GM12878 (cell line): ENCODE data around the gene SLC1A1. TPM values are rescaled to one million over a fixed set of nuclear protein-coding genes. Genes with fewer than 3 reads are reported as not detected.

Experiments
- ATAC-seq: fragments of 200-7000 bp; cut with Tn5 transposase; 3 replicates; pipeline ENCODE4 v1.9.1; 2020; ENCODE audit warnings: mild to moderate bottlenecking, moderate library complexity
- BruUV-seq: library from RNA; stranded (reverse); fragments of 400-500 nt; replicated peaks from 2 replicates; lab custom pipeline; 2021; lab: Mats Ljungman, UMichigan
- CTCF ChIA-PET: fragments of 300-600 bp; sonication (Branson Sonifier 250); formaldehyde crosslinking; extraction: SDS; loops from one replicate; lab custom pipeline; 2021; ENCODE audit warnings: inconsistent platforms; lab: Yijun Ruan, JAX
- POLR2A ChIA-PET: fragments of 350-600 bp; formaldehyde crosslinking; extraction: SDS; loops from one replicate; lab custom pipeline; 2021; ENCODE audit warnings: inconsistent platforms; lab: Charles Lee
- RAD21 ChIA-PET: fragments of 300-600 bp; sonication (Branson Sonifier 250); formaldehyde crosslinking; loops from one replicate; lab custom pipeline; 2023; ENCODE audit warnings: antibody characterized with exemption; ENCODE audit not compliant: unreplicated experiment; lab: Charles Lee
- SMC1A ChIA-PET: fragments of 300-600 bp; sonication (Branson Sonifier 250); formaldehyde crosslinking; loops from one replicate; lab custom pipeline; 2023; ENCODE audit not compliant: unreplicated experiment, uncharacterized antibody; lab: Charles Lee
- DNase-seq: peaks from one replicate; pipeline ENCODE4 v3.0.0-alpha.2; 2011; ENCODE audit warnings: low read depth, low spot score
- FAIRE-seq: peaks from 3 replicates; lab custom pipeline; 2011; peaks lifted over from hg19 to GRCh38; lab: Jason Lieb, UNC
- H2AFZ ChIP-seq: 2 replicates; pipeline ENCODE4 v1.6.0; 2011; ENCODE audit warnings: low read depth, low read length, control low read depth; ENCODE audit not compliant: control insufficient read depth
- H3K27ac ChIP-seq: 2 replicates; pipeline ENCODE4 v1.5.1; 2011; ENCODE audit warnings: control low read depth; ENCODE audit not compliant: control insufficient read depth, insufficient read depth
- H3K27me3 ChIP-seq, 2 experiments: replicated peaks in 1 of 2; 2 replicates each; pipeline versions ENCODE4 v1.6.0 to v1.6.1; 2011; ENCODE audit warnings: low read length in 1 of 2; ENCODE audit not compliant: control insufficient read depth in 2 of 2, insufficient read depth in 2 of 2
- H3K36me3 ChIP-seq, 2 experiments: 2 replicates each; pipeline ENCODE4 v1.5.1; 2011; ENCODE audit warnings: low read length in 1 of 2; ENCODE audit not compliant: control insufficient read depth in 2 of 2, insufficient read depth in 2 of 2
- H3K4me1 ChIP-seq: 2 replicates; pipeline ENCODE4 v1.6.1; 2011; ENCODE audit warnings: mild to moderate bottlenecking, low read length, moderate library complexity, mixed read lengths; ENCODE audit not compliant: control insufficient read depth, insufficient read depth
- H3K4me2 ChIP-seq: 2 replicates; pipeline ENCODE4 v1.6.0; 2011; ENCODE audit warnings: control low read depth; ENCODE audit not compliant: control insufficient read depth, insufficient read depth
- H3K4me3 ChIP-seq: fragments of 200-600 bp; sonication (generic); 2 replicates; pipeline ENCODE4 v1.5.1; 2016
- H3K79me2 ChIP-seq: 2 replicates; pipeline ENCODE4 v1.6.0; 2011; ENCODE audit warnings: low read length; ENCODE audit not compliant: control insufficient read depth, insufficient read depth
- H3K9ac ChIP-seq: 2 replicates; pipeline ENCODE4 v1.8.0; 2011; ENCODE audit warnings: low read length, control low read depth, mixed read lengths; ENCODE audit not compliant: control insufficient read depth, insufficient read depth
- H3K9me3 ChIP-seq: replicated peaks from 3 replicates; pipeline ENCODE4 v1.5.1; 2011; ENCODE audit warnings: mild to moderate bottlenecking, low read length; ENCODE audit not compliant: control insufficient read depth, insufficient read depth
- H4K20me1 ChIP-seq: 2 replicates; pipeline ENCODE4 v1.6.0; 2011; ENCODE audit not compliant: control insufficient read depth, insufficient read depth
- CHD4 ChIP-seq: fragments of 200-600 bp; sonication (generic); IDR thresholded peaks from 2 replicates; pipeline ENCODE4 v1.6.1; 2016; ENCODE audit warnings: mild to moderate bottlenecking
- IRF4 ChIP-seq: IDR thresholded peaks from 2 replicates; pipeline ENCODE4 v1.6.1; 2011; ENCODE audit warnings: low read depth, low read length
- PBX3 ChIP-seq: IDR thresholded peaks from 2 replicates; pipeline ENCODE4 v1.6.1; 2011; ENCODE audit warnings: mild to moderate bottlenecking, low read depth, low read length, moderate library complexity; ENCODE audit not compliant: insufficient replicate concordance
- POLR2A ChIP-seq: IDR thresholded peaks from 2 replicates; pipeline ENCODE4 v1.6.1; 2011; ENCODE audit warnings: low read depth, mild to moderate bottlenecking, low read length
- POLR2AphosphoS2 ChIP-seq: IDR thresholded peaks from 2 replicates; pipeline ENCODE4 v1.6.1; 2011; ENCODE audit warnings: low read depth, mild to moderate bottlenecking, low read length, improper control_type of control experiment, moderate library complexity
- RAD21 ChIP-seq: IDR thresholded peaks from 2 replicates; pipeline ENCODE4 v1.6.1; 2011; ENCODE audit warnings: mild to moderate bottlenecking, low read depth, low read length, moderate library complexity; ENCODE audit not compliant: insufficient read depth
- ZBTB4 ChIP-seq: fragments of 450-650 bp; formaldehyde crosslinking; IDR thresholded peaks from 2 replicates; pipeline ENCODE4 v1.4.0; 2022; ENCODE audit warnings: mild to moderate bottlenecking, moderate library complexity
- ZNF24 ChIP-seq: fragments of 450-650 bp; IDR thresholded peaks from 2 replicates; pipeline ENCODE4 v1.6.1; 2017; ENCODE audit warnings: antibody characterized with exemption, mild to moderate bottlenecking
- WGBS: methylation state at CpG from one replicate; pipeline ENCODE4 v1.1.6; 2016; ENCODE audit warnings: low lambda C conversion rate; ENCODE audit not compliant: insufficient replicate concordance, insufficient coverage; ENCODE audit errors: missing lambda C conversion rate; 5-methylcytosine and 5-hydroxymethylcytosine counted together
- in situ Hi-C: fragments of 300-500 bp; cut with MboI; formaldehyde crosslinking; loops from 9 replicates; pipeline ENCODE4 v1.14.3; 2018; ENCODE audit warnings: mixed read lengths
- intact Hi-C: fragments of 100-400 bp; cut with micrococcal nuclease; formaldehyde crosslinking; loops from one replicate; pipeline ENCODE4 v1.14.2; 2022; ENCODE audit not compliant: unreplicated experiment
- polyA plus RNA-seq, 11 experiments: library from polyadenylated mRNA; depleted of rRNA in 4 of 11; unstranded in 6 of 11; stranded (reverse) in 5 of 11; fragments of >200 nt; fragmentation: Nextera tagmentation in 4 of 11; fragmentation: Illumina TruSeq in 1 of 11; extraction: Ambion mirVana in 4 of 11; extraction: Trizol in 1 of 11; gene quantifications; 1 replicate in 1 of 11; 2 replicates in 10 of 11; pipeline versions ENCODE4 v1.2.1 to v1.2.3, GENCODE V29; 2011 to 2016; ENCODE audit warnings: inconsistent platforms in 2 of 11, missing spikeins in 2 of 11, low read depth in 1 of 11
- total RNA-seq, 4 experiments: library from RNA; depleted of rRNA in 3 of 4; stranded (reverse); fragments of >200 nt in 3 of 4; fragmentation: Illumina TruSeq in 1 of 4; extraction: Trizol in 1 of 4; gene quantifications; 2 replicates each; pipeline versions ENCODE4 v1.2.1 to v1.2.3, GENCODE V29; 2013 to 2021

SLC1A1 gene
- total and polyA plus RNA-seq, 10 of the 15 experiments (the other 5 are each of a cell fraction or from before 2014, with no cell fraction given): 4.2 to 24.9 (median 18.3) TPM

GRCh38 chr9:4575997-4576396 lies 85.7 kb downstream of the SLC1A1 start:
- BruUV-seq: no TSS peak
- Histone ChIP-seq H3K79me2 (no peaks in the 10 kb centered on the region), H3K4me1 (peaks cover 14% of the 10 kb centered on the region), H3K27ac (no peak overlapping the region), H3K9ac (no peak overlapping the region), H3K4me2 (no peak overlapping the region), H3K4me3 (no peak overlapping the region), H3K27me3 (no peaks in the 10 kb centered on the region), H4K20me1 (no peaks in the 10 kb centered on the region), H3K36me3 (peaks cover 2 to 16% of the 10 kb centered on the region in 2 experiments), H2AFZ (no peak overlapping the region), H3K9me3 (no peaks in the 10 kb centered on the region)
- FAIRE-seq (no peak), DNase-seq (no peak), ATAC-seq (no peak)
- 93% methylated on average over 8 of the region's 8 CpGs for WGBS
- CTCF ChIA-PET: interaction anchor here (1.2 kb wide), 1 partner anchor 347 kb away, joined by 3 read pairs; no protein-coding TSS in a partner anchor
- RAD21 ChIA-PET: no interaction called here
- intact Hi-C loops (no loop called here), in situ Hi-C loops (no loop called here)
- POLR2A ChIA-PET: no interaction called here
- SMC1A ChIA-PET: interaction anchor here (1.1 kb wide), 1 partner anchor 20 kb away, joined by 3 read pairs; no protein-coding TSS in a partner anchor
- TF ChIP-seq RAD21: no peak
- TF ChIP-seq PBX3: no peak
- TF ChIP-seq POLR2A: no peak
- no peak for TF ChIP-seq ZNF24
- TF ChIP-seq CHD4: no peak
- TF ChIP-seq IRF4: no peak
- no peak for TF ChIP-seq POLR2AphosphoS2
- TF ChIP-seq ZBTB4 (CRISPR knock-in tag): no peak
